Trophoblast cell (in vitro differentiated cells and primary cell): ENCODE results near the gene NLK.

Source experiments
- DNase-seq, 2 donors: peaks; one replicate each; pipeline ENCODE4 v3.0.0-alpha.2; 2016
- H2AFZ ChIP-seq: 2 replicates; pipeline ENCODE4 v1.6.1; 2013; ENCODE audit warnings: low read length, moderate library complexity, mild to moderate bottlenecking; ENCODE audit not compliant: insufficient read depth, poor library complexity
- H2AK5ac ChIP-seq: 2 replicates; pipeline ENCODE4 v1.6.1; 2013; ENCODE audit warnings: mild to moderate bottlenecking, low read length
- H2BK120ac ChIP-seq: 2 replicates; pipeline ENCODE4 v1.6.1; 2013; ENCODE audit warnings: low read length, mild to moderate bottlenecking, moderate library complexity; ENCODE audit not compliant: insufficient read depth, poor library complexity
- H2BK12ac ChIP-seq: 2 replicates; pipeline ENCODE4 v1.6.1; 2013; ENCODE audit warnings: mild to moderate bottlenecking, low read length, moderate library complexity
- H2BK5ac ChIP-seq: 2 replicates; pipeline ENCODE4 v1.6.1; 2013; ENCODE audit warnings: low read length, low read depth, moderate library complexity, mild to moderate bottlenecking; ENCODE audit not compliant: poor library complexity
- H3K14ac ChIP-seq: 2 replicates; pipeline ENCODE4 v1.6.1; 2013; ENCODE audit warnings: mild to moderate bottlenecking, low read length
- H3K18ac ChIP-seq: 2 replicates; pipeline ENCODE4 v1.6.1; 2013; ENCODE audit warnings: mild to moderate bottlenecking, low read length
- H3K23ac ChIP-seq: 2 replicates; pipeline ENCODE4 v1.6.1; 2013; ENCODE audit warnings: low read length
- H3K27ac ChIP-seq: 2 replicates; pipeline ENCODE4 v1.5.1; 2013; ENCODE audit warnings: low read depth, mild to moderate bottlenecking, inconsistent platforms, low read length, moderate library complexity
- H3K27me3 ChIP-seq: 2 replicates; pipeline ENCODE4 v1.6.1; 2013; ENCODE audit warnings: inconsistent platforms, mild to moderate bottlenecking, low read length, moderate library complexity; ENCODE audit not compliant: insufficient read depth
- H3K36me3 ChIP-seq, 2 experiments: 1 replicate in 1 of 2; 2 replicates in 1 of 2; pipeline ENCODE4 v1.6.1; 2013; ENCODE audit warnings: low read length in 2 of 2, mild to moderate bottlenecking in 2 of 2, moderate library complexity in 1 of 2; ENCODE audit not compliant: insufficient read depth in 2 of 2, control insufficient read depth in 1 of 2
- H3K4ac ChIP-seq: 2 replicates; pipeline ENCODE4 v1.6.1; 2013; ENCODE audit warnings: low read depth, mild to moderate bottlenecking, low read length, moderate library complexity
- H3K4me1 ChIP-seq, 2 experiments: 1 replicate in 1 of 2; 2 replicates in 1 of 2; pipeline ENCODE4 v1.6.1; 2013; ENCODE audit warnings: low read length in 2 of 2, mild to moderate bottlenecking in 2 of 2, moderate library complexity in 1 of 2; ENCODE audit not compliant: insufficient read depth in 2 of 2, control insufficient read depth in 1 of 2
- H3K4me2 ChIP-seq: 2 replicates; pipeline ENCODE4 v1.6.1; 2013; ENCODE audit warnings: inconsistent platforms, mild to moderate bottlenecking, low read length, moderate library complexity
- H3K4me3 ChIP-seq: 2 replicates; pipeline ENCODE4 v1.5.1; 2013; ENCODE audit warnings: mild to moderate bottlenecking, low read depth, low read length, inconsistent platforms
- H3K79me1 ChIP-seq: one replicate; pipeline ENCODE4 v1.6.1; 2013; ENCODE audit warnings: low read length
- H3K79me2 ChIP-seq: 2 replicates; pipeline ENCODE4 v1.6.1; 2013; ENCODE audit warnings: low read length, mild to moderate bottlenecking; ENCODE audit not compliant: control insufficient read depth, insufficient read depth, poor library complexity
- H3K9ac ChIP-seq: 2 replicates; pipeline ENCODE4 v1.6.1; 2013; ENCODE audit warnings: mild to moderate bottlenecking, low read length
- H3K9me3 ChIP-seq: 2 replicates; pipeline ENCODE4 v1.6.1; 2013; ENCODE audit warnings: low read depth, mild to moderate bottlenecking, control low read depth, inconsistent platforms, low read length; ENCODE audit not compliant: insufficient read depth
- H4K12ac ChIP-seq: 2 replicates; pipeline ENCODE4 v1.6.1; 2013; ENCODE audit warnings: low read depth, mild to moderate bottlenecking, low read length, moderate library complexity
- H4K8ac ChIP-seq: 2 replicates; pipeline ENCODE4 v1.6.1; 2013; ENCODE audit warnings: low read depth, mild to moderate bottlenecking, low read length, moderate library complexity
- H4K91ac ChIP-seq: one replicate; pipeline ENCODE4 v1.6.1; 2013; ENCODE audit warnings: low read depth, mild to moderate bottlenecking, low read length, moderate library complexity
- WGBS: extraction: QIAGEN DNeasy Blood & Tissue Kit; methylation state at CpG from one replicate; pipeline ENCODE4 v1.1.7; 2013; ENCODE audit warnings: missing lambda C conversion rate; ENCODE audit not compliant: insufficient read length, insufficient coverage; ENCODE audit errors: extremely low coverage; 5-methylcytosine and 5-hydroxymethylcytosine counted together

NLK gene

GRCh38 chr17:28081467-28081866 lies 39.0 kb downstream of the NLK start:
- Histone ChIP-seq H3K9ac (no peak overlapping the region), H4K8ac (no peak overlapping the region), H3K79me2 (no peaks in the 10 kb centered on the region)

DNA sequence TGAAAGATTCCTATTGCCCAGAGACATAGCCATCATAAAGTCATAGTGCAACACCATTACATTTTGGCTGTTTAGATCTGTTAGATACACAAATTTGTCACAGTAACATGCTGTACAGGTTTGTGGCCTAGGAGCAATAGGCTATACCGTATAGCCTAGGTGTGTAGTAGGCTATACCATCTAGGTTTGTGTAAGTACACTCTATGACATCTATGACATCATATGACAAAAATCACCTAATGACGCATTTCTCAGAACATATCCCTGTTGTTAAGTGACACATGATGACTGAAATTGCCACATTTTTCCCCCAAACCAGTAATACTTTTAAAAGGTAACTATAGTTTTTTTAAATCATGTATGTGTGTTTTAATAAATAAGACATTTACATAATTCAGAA lies 43.3 kb downstream of the NLK start:
- H2BK12ac ChIP-seq, result no peak overlapping the region
- no peak overlapping the region for H2AK5ac ChIP-seq
- H2BK5ac ChIP-seq, result no peak overlapping the region
- no peak overlapping the region for H4K8ac ChIP-seq
- H3K23ac ChIP-seq, result no peak overlapping the region
- H3K36me3 ChIP-seq, result no peaks in the 10 kb centered on the region
- DNase-seq, result peak in 1 of 2 donors; percentile 26
- no peaks in the 10 kb centered on the region for H3K79me1 ChIP-seq
- no peaks in the 10 kb centered on the region for H3K27me3 ChIP-seq
- no peak overlapping the region for H3K27ac ChIP-seq
- no peak overlapping the region for H4K12ac ChIP-seq
- H3K79me2 ChIP-seq, result no peaks in the 10 kb centered on the region
- H4K91ac ChIP-seq, result no peak overlapping the region
- H2BK120ac ChIP-seq, result no peak overlapping the region
- no peak overlapping the region for H2AFZ ChIP-seq
- no peak overlapping the region for H3K14ac ChIP-seq
- no peak overlapping the region for H3K9ac ChIP-seq
- H3K18ac ChIP-seq, result no peak overlapping the region
- no CpG with 5 or more reads among the region's 2 CpGs for WGBS
- no peaks in the 10 kb centered on the region for H3K9me3 ChIP-seq
- no peak overlapping the region for H3K4me3 ChIP-seq
- no peak overlapping the region for H3K4me2 ChIP-seq
- H3K4ac ChIP-seq, result no peak overlapping the region
- H3K4me1 ChIP-seq, result no peaks in the 10 kb centered on the region

More at GRCh38 chr17:28081467-28081866, 39.0 kb downstream of the NLK start:
- Histone ChIP-seq H3K23ac (no peak overlapping the region), H4K12ac (no peak overlapping the region), H2AFZ (no peak overlapping the region), H3K14ac (no peak overlapping the region), H3K4me2 (no peak overlapping the region), H3K18ac (no peak overlapping the region), H2AK5ac (no peak overlapping the region), H4K91ac (no peak overlapping the region), H2BK5ac (no peak overlapping the region), H3K4ac (no peak overlapping the region), H3K27me3 (no peaks in the 10 kb centered on the region), H3K9me3 (no peaks in the 10 kb centered on the region), H3K27ac (no peak overlapping the region), H3K79me1 (no peaks in the 10 kb centered on the region), H2BK12ac (no peak overlapping the region), H2BK120ac (no peak overlapping the region), H3K36me3 (no peaks in the 10 kb centered on the region), H3K4me3 (no peak overlapping the region), H3K4me1 (no peaks in the 10 kb centered on the region)
- no peak for DNase-seq
- WGBS, result no CpG with 5 or more reads among the region's 2 CpGs

DNA sequence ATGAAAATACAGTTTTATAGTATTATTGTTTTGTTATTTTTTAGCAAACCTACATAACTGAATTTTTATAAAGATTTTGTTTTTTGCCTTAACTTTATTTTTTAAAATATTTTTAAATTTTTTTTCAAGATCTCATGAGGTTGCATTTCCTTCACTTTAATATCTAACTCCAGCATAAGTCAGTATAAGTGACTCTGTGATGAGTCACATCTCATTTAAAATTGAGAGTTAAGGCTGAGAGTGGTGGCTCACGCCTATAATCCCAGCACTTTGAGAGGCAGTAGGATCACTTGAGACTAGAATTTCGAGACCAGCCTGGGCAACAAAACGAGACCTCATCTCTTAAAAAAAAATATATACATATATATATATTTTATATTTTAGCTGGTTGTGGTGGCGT lies 44.0 kb downstream of the NLK start:
- Histone ChIP-seq H3K36me3 (no peaks in the 10 kb centered on the region), H4K12ac (no peak overlapping the region), H3K23ac (no peak overlapping the region), H3K4me2 (no peak overlapping the region), H4K91ac (no peak overlapping the region), H3K79me2 (no peaks in the 10 kb centered on the region), H3K14ac (no peak overlapping the region), H3K9ac (no peak overlapping the region), H3K18ac (no peak overlapping the region), H3K4me3 (no peak overlapping the region), H4K8ac (no peak overlapping the region), H2BK12ac (no peak overlapping the region), H3K4ac (no peak overlapping the region), H3K4me1 (no peaks in the 10 kb centered on the region), H3K79me1 (no peaks in the 10 kb centered on the region), H2BK120ac (no peak overlapping the region), H2BK5ac (no peak overlapping the region), H2AFZ (no peak overlapping the region), H3K27me3 (no peaks in the 10 kb centered on the region), H3K9me3 (no peaks in the 10 kb centered on the region), H2AK5ac (no peak overlapping the region), H3K27ac (no peak overlapping the region)
- no peak for DNase-seq
- WGBS, result no CpG with 5 or more reads among the region's 4 CpGs

- H3K23ac ChIP-seq, result no peak overlapping the region
- no peak for DNase-seq
- H2AK5ac ChIP-seq, result no peak overlapping the region
- H3K4me2 ChIP-seq, result no peak overlapping the region
- H3K79me2 ChIP-seq, result no peaks in the 10 kb centered on the region
- no peak overlapping the region for H3K9ac ChIP-seq
- H3K27ac ChIP-seq, result no peak overlapping the region
- no peaks in the 10 kb centered on the region for H3K79me1 ChIP-seq
- H3K36me3 ChIP-seq, result no peaks in the 10 kb centered on the region
- H2BK120ac ChIP-seq, result no peak overlapping the region
- H3K9me3 ChIP-seq, result no peaks in the 10 kb centered on the region
- H3K27me3 ChIP-seq, result no peaks in the 10 kb centered on the region
- no peak overlapping the region for H4K91ac ChIP-seq
- no peak overlapping the region for H4K12ac ChIP-seq
- H3K4me3 ChIP-seq, result no peak overlapping the region
- no peak overlapping the region for H2BK12ac ChIP-seq
- no peak overlapping the region for H4K8ac ChIP-seq
- no peak overlapping the region for H3K14ac ChIP-seq
- H2BK5ac ChIP-seq, result no peak overlapping the region
- no peaks in the 10 kb centered on the region for H3K4me1 ChIP-seq
- H2AFZ ChIP-seq, result no peak overlapping the region
- no peak overlapping the region for H3K18ac ChIP-seq
- H3K4ac ChIP-seq, result no peak overlapping the region
Observed at GRCh38 chr17:28087743-28088142, 45.3 kb downstream of the NLK start.
